Right renal cortex interstitium (tissue), 3 donors: ENCODE measurements around the gene LIAS. TPM values are rescaled to one million over a fixed set of nuclear protein-coding genes. Genes with fewer than 3 reads are reported as not detected.

Experiments used
- DNase-seq, 3 donors: peaks; one replicate each; pipeline ENCODE4 v3.0.0-alpha.2; 2013; ENCODE audit warnings: low read depth in 3 of 3, low spot score in 2 of 3
- polyA plus RNA-seq, 3 donors: library from polyadenylated mRNA; unstranded; fragments of 120-200 nt; gene quantifications; one replicate each; pipeline ENCODE4 v1.2.1, GENCODE V29; 2013; ENCODE audit not compliant: insufficient read length in 3 of 3

The LIAS gene
- polyA plus RNA-seq, 3 donors = 23.9 to 27.7 (median 26.7) TPM

DNA sequence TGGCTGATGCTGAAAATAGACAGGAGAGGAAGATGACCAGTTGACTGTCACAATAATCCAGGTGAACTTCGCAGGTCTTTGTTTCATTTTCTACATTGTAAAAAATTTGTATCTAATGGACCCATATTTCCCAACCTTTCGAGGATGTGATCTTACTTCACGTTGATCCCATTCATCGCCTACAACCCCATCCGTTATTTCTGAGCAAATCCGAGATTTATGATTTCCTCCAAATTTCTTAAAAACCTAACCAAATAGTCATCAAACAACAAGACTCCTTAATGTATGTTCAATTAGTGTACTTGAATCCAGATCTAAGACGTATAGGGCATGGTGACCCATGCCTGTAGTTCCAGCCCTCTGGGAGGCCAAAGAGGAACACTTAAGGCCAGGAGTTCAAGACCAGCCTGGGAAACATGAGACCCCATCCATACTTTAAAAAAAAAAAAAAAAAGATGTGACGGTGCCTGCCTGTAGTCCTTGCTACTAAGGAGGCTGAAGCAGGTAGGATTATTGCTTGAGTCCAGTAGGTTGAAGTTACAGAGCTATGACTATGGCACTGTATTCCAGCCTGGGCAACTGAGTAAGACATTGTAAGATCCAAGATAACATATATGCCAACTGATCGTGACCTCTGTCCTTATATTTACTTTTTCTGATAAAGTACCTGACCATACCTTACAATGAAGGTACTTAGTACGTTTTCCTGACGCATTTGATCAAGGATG, 5.8 kb upstream of the LIAS start:
- DNase-seq = no peak

DNA sequence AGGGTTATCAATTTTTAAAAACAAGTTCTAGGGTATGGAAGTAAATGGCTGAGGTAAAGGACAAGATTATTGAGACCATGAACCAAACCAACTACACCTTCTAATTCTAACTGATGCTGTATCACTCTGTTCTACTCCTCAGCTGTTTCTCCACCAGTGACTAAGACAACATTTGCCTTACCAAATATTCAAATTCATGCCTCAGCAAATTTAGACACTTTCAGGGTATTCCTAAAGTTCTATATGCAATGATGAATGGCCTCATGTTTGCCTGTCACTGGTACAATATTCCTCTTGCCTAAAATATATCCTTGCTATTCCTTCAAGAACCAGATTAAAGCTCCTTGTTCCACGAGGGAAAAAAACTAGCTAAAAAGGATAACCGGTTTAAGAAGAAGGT, 5.1 kb upstream of the LIAS start:
- no peak for DNase-seq

DNA sequence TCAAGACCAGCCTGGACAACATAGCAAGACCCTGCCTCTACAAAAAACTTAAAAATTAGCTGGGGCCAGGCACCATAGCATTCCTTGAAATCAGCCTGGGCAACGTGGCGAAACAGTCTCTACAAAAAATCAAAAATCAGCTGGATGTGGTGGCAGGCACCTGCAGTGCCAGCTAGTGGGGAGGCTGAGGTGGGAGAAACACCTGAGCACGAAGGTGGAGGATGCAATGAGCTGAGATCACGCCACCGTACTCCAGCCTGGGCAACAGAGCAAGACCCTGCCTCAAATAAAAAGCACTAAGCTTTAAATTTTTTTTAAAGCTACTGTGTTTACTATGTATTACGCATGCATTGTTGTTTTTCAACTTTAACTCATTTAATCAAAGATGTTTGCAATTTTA, 3.4 kb upstream of the LIAS start:
- no peak for DNase-seq

DNA sequence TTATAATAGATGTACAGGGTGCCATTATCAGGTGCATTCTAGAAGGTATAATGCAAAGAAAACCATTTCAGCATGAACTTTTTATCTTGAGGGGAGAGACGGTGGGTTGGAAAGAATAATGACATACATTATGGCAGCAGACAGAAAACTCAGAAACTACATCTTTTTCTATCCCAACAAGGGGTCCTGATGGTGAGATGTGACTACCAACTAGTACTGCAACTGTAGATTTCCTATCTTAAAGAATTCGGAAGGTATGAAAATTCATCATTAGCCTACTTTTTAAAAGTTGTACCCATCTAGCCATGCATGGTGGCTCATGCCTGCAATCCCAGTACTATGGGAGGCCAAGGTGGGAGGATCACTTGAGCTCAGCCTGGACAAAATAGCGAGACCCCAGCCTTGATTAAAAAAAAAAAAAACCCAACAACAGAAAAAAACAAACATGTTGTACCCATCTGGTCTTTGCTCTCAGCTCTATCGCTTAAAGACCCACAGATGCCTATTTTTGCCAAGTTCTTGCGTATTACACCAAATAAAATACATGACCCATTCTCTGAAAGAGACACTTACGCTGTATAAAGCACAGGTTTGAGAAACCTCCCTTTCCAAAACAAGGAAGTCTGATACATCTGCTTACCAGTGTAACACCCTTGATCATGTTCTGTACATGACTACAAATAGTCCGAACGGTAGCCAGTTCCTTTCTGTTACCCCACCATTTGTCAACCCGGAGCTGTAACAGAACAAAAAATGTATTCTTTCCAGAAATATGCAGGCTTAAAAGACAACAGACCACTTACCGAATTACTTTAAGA, 1.7 kb upstream of the LIAS start:
- DNase-seq = no peak

DNA sequence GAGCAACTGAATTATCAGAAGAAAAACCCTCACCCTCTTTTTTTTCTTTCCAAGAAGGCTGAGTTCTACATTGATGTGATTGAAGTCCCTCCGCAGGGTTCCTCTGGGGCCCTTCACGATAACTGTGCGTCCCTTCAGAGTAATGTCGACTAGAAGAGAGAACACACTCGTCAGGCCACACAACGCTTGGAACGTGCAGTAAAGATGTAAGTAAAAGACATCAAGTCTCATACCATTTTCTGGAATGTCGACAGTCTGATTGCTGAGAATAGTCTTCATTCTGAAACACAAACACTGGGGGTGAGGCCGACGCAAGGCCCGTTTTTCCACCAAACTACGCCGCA, 723 bp upstream of the LIAS start:
- peak in 2 of 3 donors; percentile 34 to 54 for DNase-seq

DNA sequence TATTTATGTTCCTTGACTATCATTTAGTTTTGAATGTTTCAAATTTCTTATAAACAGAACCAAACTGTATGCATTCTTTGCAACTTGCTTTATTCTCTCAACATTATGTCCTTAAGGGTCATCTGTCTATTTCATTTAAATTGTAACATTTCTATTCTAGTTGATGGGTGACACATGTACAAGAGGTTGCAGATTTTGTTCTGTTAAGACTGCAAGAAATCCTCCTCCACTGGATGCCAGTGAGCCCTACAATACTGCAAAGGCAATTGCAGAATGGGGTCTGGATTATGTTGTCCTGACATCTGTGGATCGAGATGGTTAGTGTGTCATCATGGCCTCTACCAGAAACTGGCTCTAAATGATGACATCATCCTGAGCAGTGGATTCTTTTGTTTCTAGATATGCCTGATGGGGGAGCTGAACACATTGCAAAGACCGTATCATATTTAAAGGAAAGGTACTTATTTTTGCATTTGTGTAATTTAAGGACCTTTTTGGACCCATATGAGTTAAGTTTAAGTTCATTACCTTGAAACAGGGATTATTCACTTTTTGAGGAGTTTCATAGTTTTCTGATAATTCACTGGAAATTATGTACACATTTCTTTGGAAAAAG, 6.1 kb downstream of the LIAS start:
- no peak for DNase-seq

DNA sequence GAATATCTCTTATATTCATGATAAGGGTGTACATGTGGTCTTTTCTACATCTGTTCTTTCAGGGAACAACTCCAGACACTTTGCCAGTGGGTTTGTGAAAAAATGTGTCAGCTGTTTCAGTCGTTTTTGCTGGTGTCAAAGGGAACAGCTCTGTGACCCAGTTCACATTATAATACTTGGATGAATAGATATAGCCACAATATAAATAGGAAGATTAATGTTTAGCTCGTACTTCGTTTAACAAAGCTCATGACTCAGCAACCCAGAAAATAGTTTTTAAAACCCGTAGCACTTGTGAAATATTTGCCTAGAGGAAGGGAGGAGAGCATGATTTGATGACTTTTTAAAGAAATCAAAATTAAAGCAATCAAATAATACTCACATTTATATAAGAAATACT, 7.9 kb downstream of the LIAS start:
- DNase-seq = no peak

DNA sequence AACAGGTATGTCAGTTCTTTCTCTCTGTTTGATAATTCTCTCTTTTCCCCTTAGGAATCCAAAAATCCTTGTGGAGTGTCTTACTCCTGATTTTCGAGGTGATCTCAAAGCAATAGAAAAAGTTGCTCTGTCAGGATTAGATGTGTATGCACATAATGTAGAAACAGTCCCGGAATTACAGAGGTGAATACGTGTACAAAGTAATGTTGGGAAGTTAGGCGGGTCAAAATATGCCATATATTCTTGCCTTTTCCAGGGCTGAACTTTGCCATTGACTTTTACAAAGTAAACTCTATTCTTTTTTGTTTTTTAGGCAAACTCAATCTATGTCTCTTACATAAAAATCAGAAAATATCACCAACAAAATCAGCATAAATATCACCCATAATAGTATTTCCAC, 8.6 kb downstream of the LIAS start:
- DNase-seq = no peak

DNA sequence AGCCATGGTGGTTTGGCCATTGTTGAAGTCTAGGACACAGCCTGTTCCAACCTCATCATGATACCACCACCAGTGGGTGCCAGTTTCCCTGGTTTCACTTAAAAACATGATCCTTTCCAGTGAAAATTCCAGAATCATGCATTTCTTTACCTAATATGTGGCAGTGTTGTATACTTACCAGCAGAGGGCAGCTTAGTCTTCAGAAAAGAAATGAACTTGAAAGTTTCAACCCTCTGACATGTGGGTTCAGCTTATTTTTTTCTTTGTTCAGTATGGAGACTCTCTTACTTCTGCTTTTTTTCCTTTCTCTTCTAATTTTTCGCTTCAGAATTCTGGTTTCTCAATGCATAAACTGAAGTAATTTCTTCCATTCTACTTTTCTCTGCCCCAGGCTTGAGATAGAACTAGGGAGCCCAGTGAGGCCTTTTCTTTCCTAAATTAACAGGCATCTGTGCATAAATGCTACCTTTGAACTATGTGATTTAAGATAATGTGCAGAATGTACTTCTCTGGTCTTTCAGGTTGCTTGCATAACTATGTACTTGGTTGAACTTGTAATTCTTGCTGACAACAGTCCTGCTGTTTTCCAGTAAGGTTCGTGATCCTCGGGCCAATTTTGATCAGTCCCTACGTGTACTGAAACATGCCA, 10.7 kb downstream of the LIAS start:
- peak; percentile 60 to 65 (median 63) for DNase-seq

DNA sequence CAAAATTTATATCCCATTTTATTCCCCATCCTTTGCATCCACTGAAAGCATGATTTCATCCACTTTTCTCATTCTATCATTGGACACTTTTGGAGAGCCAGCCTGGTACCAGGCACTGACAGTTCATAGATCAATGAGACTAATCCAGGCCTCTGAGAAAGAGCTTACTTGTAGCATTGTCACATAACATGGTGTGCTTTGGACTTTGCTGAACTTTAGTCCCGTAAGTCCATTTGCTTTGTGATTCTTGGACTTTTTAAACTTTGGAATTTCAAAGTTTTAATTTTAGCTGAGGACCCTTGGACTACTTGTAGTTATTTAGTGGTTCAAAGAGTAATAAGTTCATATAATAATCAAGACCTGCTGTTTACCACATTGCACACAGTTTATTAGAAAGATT, 11.5 kb downstream of the LIAS start:
- no peak for DNase-seq

DNA sequence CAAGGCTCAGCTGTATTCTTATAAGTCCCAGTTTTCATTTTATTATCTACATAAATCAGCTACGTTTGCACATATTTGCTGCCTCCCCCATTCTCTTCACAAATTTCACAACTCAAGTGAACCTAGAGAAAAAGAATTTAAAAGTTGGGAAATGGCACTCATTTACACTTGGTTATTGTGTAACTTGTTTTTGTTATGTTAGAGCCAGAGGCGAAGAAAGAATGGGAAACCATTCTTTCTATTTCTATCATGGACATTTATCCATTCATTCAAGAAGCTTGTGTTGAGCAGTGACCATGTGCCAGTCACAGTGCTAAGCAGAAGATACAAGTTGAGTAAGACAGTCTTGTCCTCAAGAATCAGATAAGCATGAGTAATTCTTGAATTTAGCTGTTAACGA, 13.5 kb downstream of the LIAS start:
- no peak for DNase-seq

DNA sequence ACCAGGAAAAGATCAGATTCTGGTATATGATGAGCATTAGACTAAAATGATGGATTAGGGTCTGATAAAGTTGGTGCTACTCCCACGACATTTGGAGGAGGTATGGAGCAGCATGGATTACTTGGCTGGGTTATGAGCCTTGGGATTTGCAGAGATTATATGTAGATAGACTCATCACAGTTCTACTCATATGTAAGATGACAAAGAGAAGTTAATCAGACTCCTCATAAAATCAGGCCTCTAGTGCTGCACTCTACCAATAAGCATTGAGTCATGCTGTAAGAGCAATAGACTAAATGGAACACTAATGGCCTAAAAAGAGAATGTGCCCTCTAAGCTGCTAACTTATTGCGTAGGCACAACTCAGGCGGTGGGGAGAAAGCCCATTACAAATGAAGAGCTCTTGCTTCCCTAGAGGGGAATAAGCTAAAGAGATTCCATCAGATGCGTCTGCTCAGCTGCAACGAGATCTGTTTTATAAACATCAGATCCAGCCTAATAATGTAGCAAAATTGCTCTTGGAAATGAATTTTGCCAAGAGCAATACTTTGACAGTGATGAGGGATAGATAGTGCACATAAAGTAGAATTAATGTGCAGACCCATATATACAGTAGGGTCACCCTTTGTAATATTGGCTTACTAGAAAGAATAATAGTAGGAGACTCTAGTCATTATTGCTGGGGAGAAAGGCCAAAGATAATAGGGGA, 17.5 kb downstream of the LIAS start:
- no peak for DNase-seq

DNA sequence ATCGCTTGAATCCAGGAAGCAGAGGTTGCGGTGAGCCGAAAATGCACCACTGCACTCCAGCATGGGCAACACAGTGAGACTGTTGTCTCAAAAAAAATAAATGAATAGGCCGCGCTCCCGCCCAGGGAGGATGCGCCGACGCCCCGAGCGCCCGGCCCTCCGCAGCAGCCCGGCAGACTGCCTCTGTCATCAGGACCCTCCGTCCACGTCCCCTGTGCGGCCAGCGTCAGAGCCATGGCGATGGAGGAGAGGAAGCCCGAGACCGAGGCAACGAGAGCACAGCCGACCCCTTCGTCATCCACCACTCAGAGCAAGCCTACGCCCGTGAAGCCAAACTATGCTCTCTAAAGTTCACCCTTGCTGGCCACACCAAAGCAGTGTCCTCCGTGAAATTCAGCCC, 21.4 kb downstream of the LIAS start:
- DNase-seq = no peak

DNA sequence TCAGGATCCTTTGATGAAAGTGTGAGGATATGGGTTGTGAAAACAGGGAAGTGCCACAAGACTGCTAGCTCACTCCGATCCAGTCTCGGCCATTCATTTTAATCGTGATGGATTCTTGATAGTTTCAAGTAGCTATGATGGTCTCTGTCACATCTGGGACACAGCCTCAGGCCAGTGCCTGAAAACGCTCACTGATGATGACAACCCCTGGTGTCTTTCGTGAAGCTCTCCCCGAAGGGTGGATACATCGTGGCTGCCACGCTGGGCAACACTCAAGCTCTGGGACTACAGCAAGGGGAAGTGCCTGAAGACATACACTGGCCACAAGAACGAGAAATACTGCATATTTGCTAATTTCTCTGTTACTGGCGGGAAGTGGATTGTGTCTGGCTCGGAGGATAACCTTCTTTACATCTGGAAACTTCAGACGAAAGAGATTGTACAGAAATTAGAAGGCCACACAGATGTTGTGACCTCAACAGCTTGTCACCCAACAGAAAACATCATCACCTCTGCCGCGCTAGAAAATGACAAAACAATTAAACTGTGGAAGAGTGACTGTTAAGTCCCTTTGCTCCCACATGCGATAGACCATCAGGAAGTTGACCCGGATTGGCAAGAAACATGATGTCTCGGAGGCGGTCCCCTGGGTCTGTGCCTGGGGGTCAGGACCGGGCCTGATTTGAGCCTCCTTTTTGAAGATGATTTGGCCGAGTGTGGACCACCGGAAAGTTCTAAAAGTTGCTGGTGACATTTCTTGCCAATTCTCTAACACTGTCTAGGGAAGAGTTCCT, 22.2 kb downstream of the LIAS start:
- no peak for DNase-seq

DNA sequence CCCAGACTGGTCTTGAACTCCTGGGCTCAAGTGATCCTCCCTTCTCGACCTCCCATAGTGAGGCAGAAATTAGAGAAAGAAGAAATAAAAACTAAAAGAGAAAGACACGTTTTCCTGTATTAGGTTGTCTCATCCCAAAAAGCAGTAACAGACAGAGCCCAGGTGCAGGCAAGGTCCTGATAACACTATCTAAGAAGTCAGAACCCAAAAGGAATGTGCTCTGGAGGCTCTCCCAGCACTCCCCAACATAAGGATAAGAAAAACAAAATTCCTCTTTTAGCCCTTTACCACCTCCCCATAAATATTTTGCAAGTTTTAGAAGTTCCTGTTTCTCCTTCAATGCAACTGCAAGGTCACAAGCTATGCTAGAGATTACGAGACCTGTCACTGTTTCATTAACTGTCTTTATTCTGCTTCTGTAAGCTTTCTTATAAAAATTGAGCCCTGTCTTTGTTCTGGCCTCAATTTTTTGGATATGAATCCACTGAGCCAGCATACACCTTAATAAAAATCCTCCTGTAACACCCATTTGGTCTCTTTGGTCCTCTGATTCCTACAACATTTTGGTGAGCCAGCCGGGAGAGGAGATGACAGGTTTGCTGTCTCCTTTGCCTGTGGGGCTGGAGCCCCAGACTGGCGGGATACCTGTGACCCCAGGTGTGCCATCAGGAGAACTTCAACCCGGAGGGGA, 25.9 kb downstream of the LIAS start:
- DNase-seq = no peak

DNA sequence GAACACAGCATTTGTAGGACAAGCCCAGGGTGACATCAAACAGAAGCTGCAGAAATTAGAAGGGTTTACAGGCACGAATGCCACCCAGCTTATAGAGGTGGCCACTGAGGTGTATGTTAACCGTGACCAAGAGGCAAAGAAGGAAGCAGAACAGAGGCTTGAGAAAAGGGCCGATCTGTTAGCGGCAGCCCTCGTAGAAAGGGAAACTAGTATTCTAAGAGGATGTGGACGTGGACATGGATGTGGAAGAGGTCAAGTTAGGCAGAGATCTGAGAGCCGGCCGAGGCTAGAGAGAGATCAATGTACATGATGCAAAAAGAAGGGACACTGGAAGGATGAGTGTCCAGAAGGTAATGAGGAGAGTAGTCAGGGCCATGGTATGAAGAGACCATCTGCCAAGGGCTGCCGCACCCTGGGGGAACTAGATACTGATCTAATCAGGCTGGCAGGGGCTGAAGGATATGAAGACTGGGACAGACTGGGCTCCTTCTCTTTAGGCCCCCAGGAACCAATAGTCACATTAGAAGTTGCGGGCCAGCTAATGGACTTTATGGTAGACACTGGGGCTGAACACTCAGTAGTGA, 27.5 kb downstream of the LIAS start:
- DNase-seq = no peak

DNA sequence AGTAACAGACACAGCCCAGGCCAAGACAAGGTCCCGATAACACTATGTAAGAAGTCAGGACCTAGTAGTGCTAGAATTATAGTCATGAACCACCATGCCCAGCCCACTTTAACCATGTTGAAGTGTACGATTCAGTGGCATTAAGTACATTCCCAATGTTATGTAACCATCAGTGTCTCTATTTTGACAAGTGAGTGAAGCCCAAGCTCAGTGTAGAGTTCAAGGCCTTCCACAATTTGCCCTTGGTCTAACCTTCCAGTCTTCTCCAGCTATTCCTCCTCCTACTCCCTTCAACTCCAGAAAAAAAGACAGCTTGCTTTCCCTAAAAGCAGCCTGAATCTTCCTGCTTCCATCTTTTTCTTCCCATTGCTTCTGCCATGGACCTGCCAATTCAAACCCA, 31.5 kb downstream of the LIAS start:
- DNase-seq = no peak

DNA sequence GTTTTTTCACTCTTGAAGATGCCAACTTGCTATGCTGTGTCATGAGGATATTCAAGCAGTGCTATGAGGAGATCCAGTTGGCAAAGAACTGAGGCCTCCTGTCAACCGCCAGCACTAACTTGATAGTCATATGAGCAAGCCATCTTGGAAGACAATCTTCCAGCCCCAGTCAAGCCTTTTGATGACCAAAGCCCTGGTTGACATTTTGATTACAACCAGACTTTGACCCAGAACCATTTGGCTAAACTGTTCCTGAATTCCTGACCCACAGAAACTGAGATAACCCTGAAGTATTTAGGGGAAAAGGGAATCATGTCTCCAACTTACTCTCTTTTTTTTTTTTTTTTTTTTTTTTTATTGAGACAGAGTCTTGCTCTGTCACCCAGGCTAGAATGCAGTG, 35.5 kb downstream of the LIAS start:
- DNase-seq = no peak
